GM12878 (cell line): ENCODE measurements around the gene SUSD6.

Source experiments
- CEBPB ChIP-seq, 2 experiments: fragments of 150-350 bp in 1 of 2; IDR thresholded peaks; 2 replicates each; pipeline ENCODE4 v1.6.1; 2012 to 2014; ENCODE audit warnings: low read depth in 2 of 2, low read length in 2 of 2, borderline replicate concordance in 1 of 2, inconsistent platforms in 1 of 2
- KAT2A ChIP-seq: conservative IDR thresholded peaks from 2 replicates; pipeline ENCODE4 v1.6.1; 2011; ENCODE audit warnings: low read depth, low read length; ENCODE audit not compliant: control insufficient read depth
- LARP7 ChIP-seq: fragments of 450-650 bp; IDR thresholded peaks from 2 replicates; pipeline ENCODE4 v1.6.1; 2017; ENCODE audit warnings: mild to moderate bottlenecking
- MXI1 ChIP-seq: fragments of 150-350 bp; IDR thresholded peaks from 2 replicates; pipeline ENCODE4 v1.6.1; 2011; ENCODE audit warnings: low read depth, mild to moderate bottlenecking, inconsistent platforms, low read length, improper control_type of control experiment
- POLR2A ChIP-seq: IDR thresholded peaks from 2 replicates; pipeline ENCODE4 v1.6.1; 2011; ENCODE audit warnings: low read depth, mild to moderate bottlenecking, low read length
- SMC3 ChIP-seq: IDR thresholded peaks from 2 replicates; pipeline ENCODE4 v1.6.1; 2011; ENCODE audit warnings: low read length, improper control_type of control experiment, borderline replicate concordance
- TF ChIP-seq, protein P1 (sequence below), 3 experiments: IDR thresholded peaks in 2 of 3; conservative IDR thresholded peaks in 1 of 3; 2 replicates each; pipeline ENCODE4 v1.5.1; 2011; ENCODE audit warnings: low read depth in 3 of 3, low read length in 3 of 3, mild to moderate bottlenecking in 3 of 3, control low read depth in 2 of 3, moderate library complexity in 2 of 3, inconsistent platforms in 1 of 3, mixed read lengths in 1 of 3; ENCODE audit not compliant: control insufficient read depth in 2 of 3, insufficient read depth in 1 of 3; ENCODE audit errors: extremely low read depth in 1 of 3

DNA sequence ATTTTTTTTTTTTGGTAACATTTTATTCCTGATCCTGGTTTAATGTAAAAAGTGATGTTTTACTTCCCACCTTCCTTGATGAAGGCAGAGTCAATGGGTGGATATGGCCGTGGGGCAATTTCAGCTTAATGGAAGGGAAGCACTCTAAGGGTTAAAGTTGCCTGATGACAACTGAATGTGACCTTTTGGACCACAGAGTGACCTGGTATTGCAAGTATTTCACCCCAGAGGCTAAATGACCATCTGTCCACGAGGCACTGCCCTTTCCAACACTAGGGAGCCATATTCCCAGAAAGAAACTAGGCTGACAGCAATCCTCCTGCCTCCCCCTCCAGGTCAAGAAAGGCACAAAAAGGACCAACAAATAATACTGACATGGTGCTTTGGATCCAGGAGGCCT lies 41.5 kb upstream of the SUSD6 start:
- TF ChIP-seq SMC3 (no peak), KAT2A (no peak), MXI1 (no peak), LARP7 (no peak), POLR2A (no peak), CEBPB (IDR thresholded peaks at IDR 0.05; ENCODE audit: borderline replicate concordance in 1 of 2, low read depth in 2 of 2, low read length in 2 of 2) (no peak)
- TF ChIP-seq, protein P1, sequence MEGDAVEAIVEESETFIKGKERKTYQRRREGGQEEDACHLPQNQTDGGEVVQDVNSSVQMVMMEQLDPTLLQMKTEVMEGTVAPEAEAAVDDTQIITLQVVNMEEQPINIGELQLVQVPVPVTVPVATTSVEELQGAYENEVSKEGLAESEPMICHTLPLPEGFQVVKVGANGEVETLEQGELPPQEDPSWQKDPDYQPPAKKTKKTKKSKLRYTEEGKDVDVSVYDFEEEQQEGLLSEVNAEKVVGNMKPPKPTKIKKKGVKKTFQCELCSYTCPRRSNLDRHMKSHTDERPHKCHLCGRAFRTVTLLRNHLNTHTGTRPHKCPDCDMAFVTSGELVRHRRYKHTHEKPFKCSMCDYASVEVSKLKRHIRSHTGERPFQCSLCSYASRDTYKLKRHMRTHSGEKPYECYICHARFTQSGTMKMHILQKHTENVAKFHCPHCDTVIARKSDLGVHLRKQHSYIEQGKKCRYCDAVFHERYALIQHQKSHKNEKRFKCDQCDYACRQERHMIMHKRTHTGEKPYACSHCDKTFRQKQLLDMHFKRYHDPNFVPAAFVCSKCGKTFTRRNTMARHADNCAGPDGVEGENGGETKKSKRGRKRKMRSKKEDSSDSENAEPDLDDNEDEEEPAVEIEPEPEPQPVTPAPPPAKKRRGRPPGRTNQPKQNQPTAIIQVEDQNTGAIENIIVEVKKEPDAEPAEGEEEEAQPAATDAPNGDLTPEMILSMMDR (IDR thresholded peaks at IDR 0.05 in 2 of 3, conservative IDR thresholded peaks at IDR 0.05 in 1 of 3; ENCODE audit: control insufficient read depth in 2 of 3, extremely low read depth in 1 of 3, insufficient read depth in 1 of 3, low read depth in 3 of 3, low read length in 3 of 3), result no peak
